Left renal cortex interstitium (tissue), 4 donors: ENCODE results near the gene DUSP19. TPM values are rescaled to one million over a fixed set of nuclear protein-coding genes. Genes with fewer than 3 reads are reported as not detected.
"Not testable (repeated sequence)": the region's sequence is repeated elsewhere in the genome, so short reads cannot be mapped to it uniquely, and the experiment has no call there.

Experiments
- DNase-seq, 4 donors: peaks; one replicate each; pipeline ENCODE4 v3.0.0-alpha.2; 2013; ENCODE audit warnings: low read depth in 4 of 4, low spot score in 2 of 4, missing footprints in 1 of 4
- polyA plus RNA-seq, 4 donors: library from polyadenylated mRNA; unstranded; fragments of 120-200 nt; gene quantifications; one replicate each; pipeline ENCODE4 v1.2.1, GENCODE V29; 2013; ENCODE audit not compliant: insufficient read length in 4 of 4

DUSP19 gene, protein sequence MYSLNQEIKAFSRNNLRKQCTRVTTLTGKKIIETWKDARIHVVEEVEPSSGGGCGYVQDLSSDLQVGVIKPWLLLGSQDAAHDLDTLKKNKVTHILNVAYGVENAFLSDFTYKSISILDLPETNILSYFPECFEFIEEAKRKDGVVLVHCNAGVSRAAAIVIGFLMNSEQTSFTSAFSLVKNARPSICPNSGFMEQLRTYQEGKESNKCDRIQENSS
- polyA plus RNA-seq = 1 to 10 TPM; 3.9 to 6.6 (median 5.4) TPM

DNA sequence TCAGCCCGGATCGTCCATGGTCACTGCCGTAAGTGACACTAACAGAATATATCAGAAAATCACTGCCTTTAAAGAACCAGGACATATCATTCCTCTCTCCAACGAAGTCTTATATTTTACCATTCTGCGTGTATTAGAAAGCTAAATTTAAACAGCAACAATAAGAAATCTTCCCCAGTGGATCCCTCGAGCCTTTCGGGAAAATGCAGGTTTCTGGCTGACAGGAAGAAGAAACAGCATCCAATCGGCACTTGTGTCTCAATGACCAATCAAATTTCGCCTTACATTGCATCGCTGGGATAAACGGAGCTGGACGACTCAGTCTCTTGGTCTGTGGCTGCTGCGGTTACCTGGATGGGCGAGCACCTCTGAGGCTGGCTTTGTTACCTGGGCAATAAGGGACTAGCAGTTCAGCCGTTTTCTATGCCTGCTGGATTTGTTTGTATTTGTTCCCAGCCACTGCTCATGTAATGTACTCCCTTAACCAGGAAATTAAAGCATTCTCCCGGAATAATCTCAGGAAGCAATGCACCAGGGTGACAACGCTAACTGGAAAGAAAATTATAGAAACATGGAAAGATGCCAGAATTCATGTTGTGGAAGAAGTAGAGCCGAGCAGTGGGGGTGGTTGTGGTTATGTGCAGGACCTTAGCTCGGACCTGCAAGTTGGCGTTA lies at the start of gene DUSP19:
DUSP19 (plus strand) TSS at position 284 of the 675 bp plus-strand sequence; CDS start at position 471, 187 bp downstream.
- DNase-seq = peak; percentile 92 to 100 (median 98)

DNA sequence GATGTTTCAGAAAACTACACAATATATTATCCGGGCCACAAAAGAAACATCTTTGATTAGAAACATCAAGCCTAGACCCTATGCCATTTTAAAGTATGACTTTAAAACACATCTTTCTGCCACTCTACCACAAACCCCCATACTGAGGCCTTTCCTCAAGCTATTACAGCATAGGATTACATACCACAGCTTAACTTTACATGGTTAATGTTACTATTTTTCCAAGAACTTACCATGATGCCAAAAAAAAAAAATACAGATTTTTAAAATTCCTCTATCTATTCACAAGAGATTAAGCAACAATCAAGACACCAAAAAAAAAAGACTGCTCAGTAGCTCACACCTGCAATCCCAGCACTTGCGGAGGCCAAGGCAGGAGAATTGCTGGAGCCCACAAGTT lies 49.3 kb upstream of the DUSP19 start:
- no peak for DNase-seq

DNA sequence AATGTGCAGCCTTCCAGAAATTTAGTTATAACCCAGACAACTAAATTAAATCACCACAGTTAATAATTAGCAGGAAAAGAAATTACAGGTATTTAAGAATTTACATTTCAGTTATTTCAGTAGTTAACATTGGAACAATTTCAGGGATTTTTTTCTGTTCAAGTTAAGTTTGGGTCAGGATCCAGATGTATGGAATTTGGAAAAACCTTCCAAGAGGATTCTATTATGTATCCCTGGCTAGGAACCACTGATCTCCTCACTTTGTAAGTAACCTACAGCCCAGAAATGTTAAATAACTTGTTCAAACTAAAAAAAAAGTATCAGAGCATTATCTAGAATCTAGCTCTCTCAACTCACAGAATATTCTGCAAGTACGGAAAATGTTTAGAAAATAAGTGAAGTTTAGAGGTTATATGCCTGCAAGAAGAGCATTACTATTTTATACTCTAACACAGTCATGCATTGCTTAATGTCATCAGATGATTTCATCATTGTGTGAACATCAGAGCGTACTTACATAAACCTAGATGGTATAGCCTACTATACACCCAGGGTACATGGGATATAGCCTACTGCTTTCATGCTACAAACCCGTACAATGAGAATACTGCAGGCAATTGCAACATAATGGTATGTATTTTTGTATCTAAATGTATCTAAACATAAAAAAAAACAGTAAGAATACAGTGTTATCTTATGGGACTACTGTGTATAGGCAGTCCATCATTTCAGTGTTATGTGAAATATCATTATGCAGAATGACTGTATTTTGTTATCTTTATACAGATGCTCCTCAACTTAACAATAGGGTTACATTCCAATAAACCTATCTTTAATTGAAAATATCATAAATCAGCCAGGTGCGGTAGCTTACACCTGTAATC lies 46.4 kb upstream of the DUSP19 start:
- DNase-seq = no peak

DNA sequence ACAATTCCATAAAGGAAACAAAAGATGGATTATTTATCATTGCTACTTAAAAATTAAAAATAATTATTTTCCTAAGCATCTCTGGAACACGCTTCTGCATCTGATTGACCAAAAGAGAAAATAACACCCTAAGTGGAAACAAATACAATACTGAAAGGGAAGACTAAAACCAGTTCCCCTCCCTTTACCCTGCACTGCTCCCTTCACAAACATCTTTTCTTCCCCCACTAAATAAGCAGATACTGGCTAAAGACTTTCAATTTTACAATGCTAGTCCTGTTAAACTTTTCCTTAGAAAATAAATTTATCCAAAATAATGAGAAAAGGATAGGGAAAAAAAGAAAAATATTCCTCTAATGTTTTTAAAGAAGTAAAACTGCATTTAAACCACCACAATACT lies 44.6 kb upstream of the DUSP19 start:
- DNase-seq = no peak

DNA sequence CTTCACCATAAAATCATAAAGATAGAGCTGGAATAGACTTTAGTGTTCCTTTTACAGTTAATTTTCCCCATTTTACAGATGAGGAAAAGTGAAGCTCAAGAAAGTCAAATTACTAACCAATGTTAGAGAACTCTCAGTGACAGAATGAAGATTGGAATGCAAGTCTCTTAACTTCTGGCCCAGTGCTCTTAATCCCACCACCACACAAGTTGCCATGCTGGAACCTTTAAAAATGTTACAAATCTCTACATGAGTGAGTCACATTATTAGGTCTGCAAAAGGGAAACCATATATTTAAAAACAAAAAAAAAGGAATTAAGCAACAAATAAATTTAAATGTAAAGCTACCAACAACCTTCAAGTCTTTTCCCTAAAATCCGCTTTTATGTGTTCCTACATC lies 43.7 kb upstream of the DUSP19 start:
- DNase-seq = no peak

DNA sequence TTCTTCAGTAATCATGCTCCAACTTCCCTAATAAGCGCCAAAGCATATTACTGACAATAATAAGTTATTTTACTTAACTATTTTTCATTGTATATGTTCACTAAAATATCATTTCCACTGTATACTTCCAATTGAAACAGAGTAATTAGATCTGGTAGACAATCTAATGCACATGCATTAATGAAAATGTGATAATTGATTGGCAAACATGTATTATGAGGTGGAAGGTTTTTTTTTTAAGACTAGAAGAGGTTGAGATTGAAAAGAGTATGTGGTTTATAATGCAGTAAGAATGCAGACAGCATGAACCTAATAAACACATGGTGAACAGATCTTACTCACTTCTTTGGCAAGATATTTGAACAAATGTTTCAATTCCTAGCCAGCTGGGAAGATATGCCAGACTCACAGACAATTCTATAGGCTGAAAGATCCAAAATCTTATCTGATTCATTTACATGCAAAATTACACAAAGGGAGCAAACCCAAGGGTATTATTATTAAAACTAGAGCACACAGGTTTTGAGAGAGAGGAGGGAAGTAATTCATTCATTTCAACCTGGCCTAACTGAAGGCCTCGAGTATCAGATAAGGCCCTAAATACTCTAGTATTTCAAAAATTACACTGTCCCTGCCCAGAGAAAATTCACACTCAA lies 43.1 kb upstream of the DUSP19 start:
- no peak for DNase-seq

DNA sequence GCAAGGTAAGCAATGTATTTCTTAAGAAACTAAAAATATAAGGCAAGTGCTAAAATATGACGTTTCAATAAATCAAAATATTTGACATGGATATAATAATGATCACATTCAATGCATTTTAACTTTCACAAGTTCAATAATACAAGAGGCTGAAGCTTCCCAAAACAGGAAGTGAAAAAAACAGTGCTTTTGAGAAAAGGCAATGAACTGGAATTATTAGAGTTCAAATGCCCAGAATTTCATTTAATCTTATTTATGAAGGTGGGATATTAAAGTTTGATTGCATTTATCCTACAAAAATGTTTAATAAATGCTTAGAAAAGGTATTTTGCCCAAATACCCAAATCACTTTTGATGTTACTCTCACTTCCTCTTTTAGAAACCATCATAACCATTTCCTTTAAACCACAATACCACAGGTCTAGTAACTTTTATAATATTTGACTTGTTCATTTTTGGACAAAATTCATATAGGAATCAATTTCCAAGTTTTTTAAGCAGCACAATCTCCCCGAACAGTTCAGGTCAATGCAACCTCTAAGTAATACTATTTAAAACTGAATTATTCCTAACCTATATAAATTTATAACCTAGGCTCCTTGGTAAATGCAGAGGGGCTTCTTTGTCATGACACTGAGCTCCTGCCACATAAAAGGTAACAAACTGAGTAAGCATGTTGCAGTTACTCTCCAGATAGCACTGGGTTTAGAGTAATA lies 42.4 kb upstream of the DUSP19 start:
- no peak for DNase-seq

DNA sequence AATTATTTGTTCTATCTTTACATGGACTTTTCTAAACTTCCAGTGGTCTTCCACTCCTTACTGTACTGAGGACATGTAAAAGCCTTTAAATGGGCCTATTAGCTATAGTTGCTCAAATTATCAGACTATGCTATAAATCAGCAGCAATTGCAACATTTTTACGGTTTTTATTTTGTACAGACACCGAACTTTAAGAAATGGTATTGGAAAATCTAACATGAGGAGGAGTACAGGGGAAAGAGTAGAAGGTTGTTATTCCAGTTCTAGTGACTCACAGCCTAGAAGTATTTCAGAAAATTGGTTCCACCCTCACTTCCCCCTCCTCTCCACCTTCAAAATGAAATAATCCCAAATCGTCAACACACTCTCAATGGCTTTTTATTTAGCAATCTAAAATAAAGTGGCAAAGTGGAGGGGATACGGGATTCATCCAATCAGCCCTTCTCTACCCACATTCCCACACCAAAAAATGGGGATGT lies 41.4 kb upstream of the DUSP19 start:
- peak in 3 of 4 donors; percentile 32 to 66 (median 37) for DNase-seq

DNA sequence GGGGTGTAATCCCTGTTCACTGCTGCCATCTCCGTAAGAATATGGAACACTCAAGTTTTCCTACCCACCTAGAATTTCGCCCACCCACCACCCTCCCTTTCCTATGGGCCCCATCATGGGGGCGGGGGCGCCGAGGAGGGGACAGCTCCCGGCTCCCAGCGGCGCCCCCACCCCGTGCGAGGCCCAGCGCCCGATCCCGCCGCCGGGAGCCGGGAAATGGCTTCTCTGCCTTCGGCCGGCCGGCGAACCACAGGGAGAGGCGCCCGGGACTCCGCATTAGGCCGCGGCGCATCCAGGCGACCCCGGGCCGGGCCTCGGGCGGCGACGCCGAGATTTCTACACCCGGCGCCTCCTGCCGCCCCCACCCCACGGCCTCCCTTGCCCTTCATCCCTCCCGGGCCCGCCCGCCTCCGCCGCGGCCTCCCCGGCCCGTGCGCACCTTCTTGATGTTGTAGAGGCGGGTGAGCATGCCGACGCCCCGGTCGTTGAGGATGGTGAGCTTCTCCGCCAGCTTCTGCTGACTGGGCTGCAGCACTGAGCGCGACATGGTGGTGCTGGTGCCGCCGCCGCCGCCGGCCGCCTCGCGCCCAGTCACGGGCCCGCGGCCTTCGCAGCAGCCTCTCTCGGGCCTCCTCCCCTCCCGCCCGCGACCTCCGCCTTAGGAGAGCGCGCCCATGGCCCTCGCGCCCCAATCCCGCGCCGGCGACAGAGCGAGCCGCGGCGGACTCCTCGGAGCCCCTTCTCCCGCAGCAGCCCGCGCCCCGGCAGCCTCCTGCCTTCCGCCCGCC lies 40.8 kb upstream of the DUSP19 start:
- peak in 2 of 4 donors; percentile 28 to 55 for DNase-seq

DNA sequence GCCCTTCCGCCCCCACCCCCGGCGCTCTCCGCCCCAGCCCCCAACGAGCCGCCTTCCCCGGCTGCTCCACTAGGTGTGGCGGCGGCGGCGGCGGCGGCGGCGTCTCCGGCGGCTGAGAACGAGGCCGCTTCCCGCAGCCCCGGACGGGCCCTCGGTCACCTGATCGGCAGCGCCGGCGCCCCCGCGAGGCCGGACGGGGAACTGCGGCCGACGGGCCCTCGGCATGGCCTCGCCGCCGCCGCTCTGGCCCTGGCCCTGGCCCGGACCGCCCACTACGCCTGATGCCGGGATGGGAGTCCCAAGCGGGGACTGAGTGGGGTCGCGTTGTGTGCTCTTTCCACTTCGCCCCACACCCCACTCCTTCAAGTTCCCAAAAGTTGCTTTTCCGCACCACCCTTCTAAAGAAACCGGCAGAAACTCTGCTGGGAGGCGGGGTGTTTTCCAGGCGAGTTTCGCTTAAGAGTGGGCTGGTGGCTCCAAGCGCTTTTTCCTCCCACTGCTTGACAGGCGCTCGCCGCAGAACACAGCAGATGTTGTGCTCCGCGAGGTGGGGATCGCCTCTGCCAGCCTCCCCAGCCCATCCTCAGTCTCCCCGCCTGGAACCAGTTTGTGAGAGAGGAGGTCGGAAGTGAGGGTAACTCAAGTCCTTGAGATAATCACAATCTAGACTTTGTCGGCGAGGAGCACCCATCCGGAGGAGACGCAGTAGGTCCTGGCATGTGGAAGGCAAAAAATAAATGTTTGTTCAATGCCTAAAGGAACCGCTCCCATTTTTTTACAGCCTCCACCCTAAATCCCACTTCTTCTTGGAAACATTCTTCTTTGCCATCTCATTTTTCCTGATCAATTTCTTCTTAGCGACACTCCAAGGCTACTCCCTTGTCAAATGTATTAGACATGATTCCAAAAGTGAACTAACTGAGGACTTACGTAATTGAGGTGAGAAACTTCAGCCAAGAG lies 39.9 kb upstream of the DUSP19 start, which contains the start of gene NCKAP1:
NCKAP1 (minus strand) TSS at position 117 of the 960 bp plus-strand sequence. CDS start 358 bp downstream, outside the sequence.
- DNase-seq = peak; percentile 62 to 81 (median 76)

DNA sequence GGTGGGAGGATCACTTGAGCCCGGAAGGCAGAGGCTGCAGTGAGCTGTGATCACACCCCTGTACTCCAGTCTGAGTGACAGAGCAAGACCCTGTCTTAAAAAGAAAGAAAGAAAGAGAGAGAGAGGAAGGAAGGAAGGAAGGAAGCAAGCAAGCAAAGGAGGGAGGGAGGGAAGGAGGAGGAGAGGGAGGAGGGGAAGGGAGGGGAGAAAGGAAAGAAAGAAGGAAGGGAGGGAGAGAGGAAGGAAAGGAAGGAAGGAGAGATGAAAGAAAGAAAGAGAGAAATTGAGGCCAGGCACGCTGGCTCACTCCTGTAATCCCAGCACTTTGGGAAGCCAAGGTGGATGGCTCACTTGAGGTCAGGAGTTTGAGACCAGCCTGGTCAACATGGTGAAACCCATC lies 37.9 kb upstream of the DUSP19 start:
- DNase-seq = no peak

DNA sequence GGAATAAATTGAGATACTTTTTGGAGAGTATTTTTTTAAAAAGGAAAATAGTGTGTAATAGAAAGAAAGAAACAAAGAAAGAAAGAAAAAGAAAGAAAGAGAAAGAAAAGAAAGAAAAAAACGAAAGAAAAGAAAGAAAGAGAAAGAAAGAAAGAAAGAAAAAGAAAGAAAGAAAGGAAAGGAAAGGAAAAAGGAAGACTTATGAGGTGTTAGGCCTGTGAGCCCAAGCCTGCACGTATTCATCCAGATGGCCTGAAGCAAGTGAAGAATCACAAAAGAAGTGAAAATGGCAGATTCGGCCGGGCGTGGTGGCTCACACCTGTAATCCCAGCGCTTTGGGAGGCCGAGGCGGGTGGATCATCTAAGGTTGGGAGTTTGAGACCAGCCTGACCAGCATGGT lies 35.0 kb upstream of the DUSP19 start:
- not testable (repeated sequence) for DNase-seq

DNA sequence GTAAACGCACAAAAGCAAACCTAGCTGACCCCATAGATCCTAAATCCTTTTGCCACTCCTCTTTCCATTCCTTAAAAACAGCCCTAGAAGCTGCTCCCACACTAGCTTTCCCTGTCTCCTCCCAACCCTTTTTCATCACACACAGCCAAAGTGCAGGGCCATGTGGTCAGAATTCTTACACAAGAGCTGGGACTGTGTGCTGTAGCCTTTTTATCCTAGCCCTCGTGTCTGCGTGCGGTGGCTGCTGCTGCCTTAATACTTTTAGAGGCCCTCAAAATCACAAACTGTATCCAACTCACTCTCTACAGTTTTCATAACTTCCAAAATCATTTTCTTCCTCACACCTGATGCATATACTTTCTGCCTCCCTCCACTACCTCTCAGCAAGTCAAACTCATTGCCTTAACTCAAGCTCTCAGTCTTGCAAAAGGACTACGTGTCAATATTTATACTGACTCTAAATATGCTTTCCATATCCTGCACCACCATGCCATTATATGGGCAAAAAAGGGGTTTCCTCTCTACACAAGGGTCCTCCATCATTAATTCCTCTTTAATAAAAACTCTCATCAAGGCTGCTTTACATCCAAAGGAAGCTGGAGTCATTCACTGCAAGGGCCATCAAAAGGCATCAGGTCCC lies 30.9 kb upstream of the DUSP19 start:
- DNase-seq = not testable (repeated sequence)

DNA sequence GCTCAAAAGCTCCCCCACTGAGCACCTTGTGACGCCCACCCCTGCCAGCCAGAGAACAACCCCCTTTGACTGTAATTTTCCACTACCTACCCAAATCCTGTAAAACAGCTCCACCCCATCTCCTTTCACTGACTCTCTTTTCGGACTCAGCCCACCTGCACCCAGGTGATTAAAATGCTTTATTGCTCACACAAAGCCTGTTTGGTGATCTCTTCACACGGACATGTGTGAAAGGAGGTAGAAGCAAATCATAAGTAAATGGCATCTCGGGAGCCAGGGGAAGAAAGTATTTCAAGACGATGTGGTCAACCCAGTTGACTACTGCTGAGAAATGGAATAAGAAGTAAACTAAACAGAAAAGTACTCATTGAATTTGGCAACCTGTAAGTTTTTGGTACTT lies 29.1 kb upstream of the DUSP19 start:
- no peak for DNase-seq

DNA sequence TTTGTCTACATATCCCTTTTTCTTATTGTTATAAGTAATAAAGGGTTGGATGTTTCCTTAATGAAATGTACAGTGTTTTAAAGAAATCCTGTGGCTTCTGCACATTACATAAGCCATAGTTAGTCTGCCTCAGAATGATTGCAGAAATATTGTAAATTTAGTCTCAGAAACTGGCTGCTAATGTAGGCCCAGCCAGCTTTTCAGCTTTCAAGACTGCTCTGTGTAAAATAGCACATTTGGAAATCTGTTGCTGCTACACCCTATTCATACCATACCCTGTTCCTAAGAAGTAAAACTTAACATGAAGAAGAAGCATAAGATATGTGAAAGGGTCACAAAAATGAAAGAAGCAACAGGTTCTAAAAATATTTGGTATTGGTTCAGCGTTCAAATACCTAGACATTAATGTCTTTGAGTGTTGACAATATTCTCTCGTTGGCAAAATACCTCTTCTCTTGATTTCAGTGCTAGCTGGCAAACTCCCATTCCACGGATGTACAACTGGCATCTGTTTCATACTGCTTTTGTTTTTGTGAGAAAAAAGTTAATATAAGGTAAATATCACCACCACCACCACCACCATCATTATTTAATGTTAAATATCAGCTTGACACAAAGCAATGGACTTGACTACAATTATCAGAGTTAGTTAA lies 21.1 kb upstream of the DUSP19 start:
- DNase-seq = no peak

DNA sequence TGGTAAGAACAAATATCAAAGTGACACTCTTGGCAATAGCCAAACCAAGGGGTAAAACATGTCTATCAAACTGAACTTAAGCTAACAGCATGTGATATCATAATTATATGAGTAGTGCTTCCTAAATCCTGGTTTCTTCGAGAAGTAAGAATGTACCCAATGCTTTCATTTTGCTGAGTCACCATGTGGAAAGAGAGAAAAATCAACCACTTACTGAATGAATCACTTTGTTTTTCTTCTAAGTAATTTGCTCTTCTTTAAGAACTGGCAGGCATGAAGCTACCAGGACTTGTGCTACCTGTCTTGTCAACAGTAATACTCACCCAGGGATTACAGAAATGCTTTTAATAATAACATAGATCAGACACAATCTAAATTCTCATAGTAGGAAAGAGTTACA lies 19.0 kb upstream of the DUSP19 start:
- DNase-seq = no peak
